GM19324 (cell line): ENCODE results near the gene LMBRD1.

Experiments
- ATAC-seq: cut with Tn5 transposase; IDR thresholded peaks from one replicate; pipeline ENCODE4 v1.9.1; 2021; ENCODE audit warnings: mild to moderate bottlenecking, moderate library complexity; ENCODE audit not compliant: unreplicated experiment, low FRiP score

LMBRD1 gene

GRCh38 chr6:69650703-69651102 lies 146.1 kb downstream of the LMBRD1 start:
- no peak for ATAC-seq

GRCh38 chr6:69647726-69648125 lies 149.1 kb downstream of the LMBRD1 start:
- ATAC-seq: no peak

- no peak for ATAC-seq
These were observed 153.1 kb downstream of the LMBRD1 start for GRCh38 chr6:69643688-69644087.

GRCh38 chr6:69632932-69633331 lies 163.9 kb downstream of the LMBRD1 start:
- no peak for ATAC-seq

GRCh38 chr6:69631552-69632346 lies 165.1 kb downstream of the LMBRD1 start:
- no peak for ATAC-seq

- ATAC-seq: no peak
These were observed 166.0 kb downstream of the LMBRD1 start for GRCh38 chr6:69630767-69631166.

- ATAC-seq: no peak
These were observed 169.2 kb downstream of the LMBRD1 start for GRCh38 chr6:69627625-69628024.

GRCh38 chr6:69624944-69625343 lies 171.9 kb downstream of the LMBRD1 start:
- no peak for ATAC-seq
